H9 (cell line): Measurements from ENCODE around the gene SNX27. TPM values are rescaled to one million over a fixed set of nuclear protein-coding genes. Genes with fewer than 3 reads are reported as not detected.
A peak's percentile ranks its signal among the peaks of the same experiment; 100 is the strongest.

ENCODE experiments used
- DNase-seq: peaks from one replicate; pipeline ENCODE4 v3.0.0-alpha.2; 2017
- H2AFZ ChIP-seq: one replicate; pipeline ENCODE4 v1.6.1; 2013; ENCODE audit warnings: mild to moderate bottlenecking, low read length, control low read depth, moderate library complexity
- H2AK5ac ChIP-seq: 2 replicates; pipeline ENCODE4 v1.6.1; 2013; ENCODE audit warnings: low read length, control low read depth, mixed read lengths; ENCODE audit not compliant: insufficient read length
- H2BK120ac ChIP-seq: one replicate; pipeline ENCODE4 v1.6.1; 2013; ENCODE audit warnings: low read depth, mild to moderate bottlenecking, low read length, control low read depth, inconsistent platforms; ENCODE audit not compliant: poor library complexity, severe bottlenecking
- H2BK12ac ChIP-seq: 2 replicates; pipeline ENCODE4 v1.6.1; 2013; ENCODE audit warnings: low read length, control low read depth, mixed read lengths, low read depth; ENCODE audit not compliant: insufficient read length
- H2BK15ac ChIP-seq: 2 replicates; pipeline ENCODE4 v1.6.1; 2013; ENCODE audit warnings: low read depth, low read length, control low read depth
- H2BK20ac ChIP-seq: one replicate; pipeline ENCODE4 v1.6.1; 2013; ENCODE audit warnings: low read depth, mild to moderate bottlenecking, low read length, control low read depth, inconsistent platforms; ENCODE audit not compliant: poor library complexity, severe bottlenecking
- H2BK5ac ChIP-seq: 2 replicates; pipeline ENCODE4 v1.6.1; 2013; ENCODE audit warnings: low read length, control low read depth, mixed read lengths; ENCODE audit not compliant: insufficient read length
- H3K14ac ChIP-seq: 2 replicates; pipeline ENCODE4 v1.6.1; 2013; ENCODE audit warnings: low read length, control low read depth; ENCODE audit not compliant: insufficient read depth
- H3K18ac ChIP-seq: 2 replicates; pipeline ENCODE4 v1.6.1; 2013; ENCODE audit warnings: low read depth, mild to moderate bottlenecking, mixed read lengths, low read length, control low read depth; ENCODE audit not compliant: insufficient read length
- H3K23ac ChIP-seq: 2 replicates; pipeline ENCODE4 v1.6.1; 2013; ENCODE audit warnings: low read length, control low read depth, mixed read lengths, low read depth; ENCODE audit not compliant: insufficient read length
- H3K23me2 ChIP-seq: 2 replicates; pipeline ENCODE4 v1.6.1; 2013; ENCODE audit warnings: low read depth, mild to moderate bottlenecking, mixed read lengths, low read length, control low read depth; ENCODE audit not compliant: insufficient read length, poor library complexity, severe bottlenecking
- H3K27ac ChIP-seq: 2 replicates; pipeline ENCODE4 v1.5.1; 2013; ENCODE audit warnings: low read length, control low read depth, mixed read lengths, low read depth; ENCODE audit not compliant: insufficient read length
- H3K27me3 ChIP-seq: 2 replicates; pipeline ENCODE4 v1.6.1; 2013; ENCODE audit warnings: low read length, control low read depth, inconsistent platforms; ENCODE audit not compliant: insufficient read depth
- H3K4ac ChIP-seq: 2 replicates; pipeline ENCODE4 v1.6.1; 2013; ENCODE audit warnings: low read depth, mild to moderate bottlenecking, control low read depth, inconsistent platforms, low read length, moderate library complexity
- H3K4me1 ChIP-seq: 2 replicates; pipeline ENCODE4 v1.6.1; 2013; ENCODE audit warnings: low read length, control low read depth, inconsistent platforms; ENCODE audit not compliant: insufficient read depth
- H3K4me2 ChIP-seq: 2 replicates; pipeline ENCODE4 v1.6.1; 2013; ENCODE audit warnings: low read length, control low read depth, mixed read lengths; ENCODE audit not compliant: insufficient read length, insufficient read depth
- H3K56ac ChIP-seq: 2 replicates; pipeline ENCODE4 v1.6.1; 2013; ENCODE audit warnings: low read depth, mild to moderate bottlenecking, mixed read lengths, low read length, control low read depth; ENCODE audit not compliant: insufficient read length
- H3K79me1 ChIP-seq: 2 replicates; pipeline ENCODE4 v1.6.1; 2013; ENCODE audit warnings: low read depth, mild to moderate bottlenecking, moderate library complexity, low read length, control low read depth, inconsistent platforms; ENCODE audit not compliant: insufficient read depth, poor library complexity, severe bottlenecking
- H3K79me2 ChIP-seq: 2 replicates; pipeline ENCODE4 v1.6.1; 2013; ENCODE audit warnings: low read length, control low read depth, inconsistent platforms; ENCODE audit not compliant: insufficient read depth
- H3K9ac ChIP-seq: 2 replicates; pipeline ENCODE4 v1.6.1; 2013; ENCODE audit warnings: low read length, control low read depth, mixed read lengths; ENCODE audit not compliant: insufficient read length; ENCODE audit errors: extremely low read depth
- H3K9me3 ChIP-seq: one replicate; pipeline ENCODE4 v1.6.1; 2013; ENCODE audit warnings: low read depth, low read length, inconsistent platforms; ENCODE audit not compliant: control insufficient read depth
- H3T11ph ChIP-seq: one replicate; pipeline ENCODE4 v1.6.1; 2013; ENCODE audit warnings: mild to moderate bottlenecking, low read length, control low read depth, inconsistent platforms
- H4K20me1 ChIP-seq: one replicate; pipeline ENCODE4 v1.6.1; 2013; ENCODE audit not compliant: control insufficient read depth, insufficient read length, insufficient read depth
- H4K5ac ChIP-seq: 2 replicates; pipeline ENCODE4 v1.6.1; 2013; ENCODE audit warnings: low read depth, mild to moderate bottlenecking, mixed read lengths, low read length, control low read depth; ENCODE audit not compliant: insufficient read length
- H4K8ac ChIP-seq: replicated peaks from 2 replicates; pipeline ENCODE4 v1.6.1; 2013; ENCODE audit warnings: low read length, control low read depth, mixed read lengths, low read depth; ENCODE audit not compliant: insufficient read length
- H4K91ac ChIP-seq: 2 replicates; pipeline ENCODE4 v1.6.1; 2013; ENCODE audit warnings: low read depth, mild to moderate bottlenecking, moderate library complexity, mixed read lengths, low read length, control low read depth; ENCODE audit not compliant: insufficient read length
- H3K27ac Mint-ChIP-seq, 3 experiments: 2 replicates in 2 of 3; 3 replicates in 1 of 3; pipeline ENCODE4 v1.8.0; 2020 to 2021; ENCODE audit warnings: mixed read lengths in 3 of 3, mild to moderate bottlenecking in 1 of 3, moderate library complexity in 1 of 3
- H3K27me3 Mint-ChIP-seq: 2 replicates; pipeline ENCODE4 v1.8.0; 2021; ENCODE audit warnings: low read depth, mild to moderate bottlenecking, moderate library complexity, mixed read lengths
- H3K36me3 Mint-ChIP-seq, 3 experiments: 2 replicates in 2 of 3; 3 replicates in 1 of 3; pipeline ENCODE4 v1.8.0; 2020 to 2021; ENCODE audit warnings: low read depth in 3 of 3, mixed read lengths in 3 of 3; ENCODE audit not compliant: insufficient read depth in 1 of 3
- H3K4me1 Mint-ChIP-seq, 2 experiments: 2 replicates each; pipeline ENCODE4 v1.8.0; 2020; ENCODE audit warnings: mixed read lengths in 2 of 2
- H3K4me3 Mint-ChIP-seq, 2 experiments: 2 replicates in 1 of 2; 3 replicates in 1 of 2; pipeline ENCODE4 v1.8.0; 2020 to 2021; ENCODE audit warnings: mild to moderate bottlenecking in 2 of 2, mixed read lengths in 2 of 2, moderate library complexity in 1 of 2
- H3K9me3 Mint-ChIP-seq, 2 experiments: 2 replicates in 1 of 2; 3 replicates in 1 of 2; pipeline ENCODE4 v1.8.0; 2020; ENCODE audit warnings: mild to moderate bottlenecking in 2 of 2, mixed read lengths in 2 of 2, moderate library complexity in 1 of 2
- CTCF ChIP-seq: fragments of 200-600 bp; sonication (generic); conservative IDR thresholded peaks from 3 replicates; pipeline ENCODE4 v1.8.0; 2021; ENCODE audit warnings: antibody characterized with exemption, mild to moderate bottlenecking
- WGBS: extraction: QIAGEN DNeasy Blood & Tissue Kit; methylation state at CpG from one replicate; pipeline ENCODE4 v1.1.7; 2013; ENCODE audit warnings: missing lambda C conversion rate, low lambda C conversion rate, mixed read lengths; ENCODE audit not compliant: insufficient read length; ENCODE audit errors: extremely low coverage; 5-methylcytosine and 5-hydroxymethylcytosine counted together
- total RNA-seq: library from RNA; stranded (reverse); gene quantifications from 2 replicates; pipeline ENCODE4 v1.2.1, GENCODE V29; 2021

The SNX27 gene
- total RNA-seq, 1 experiment from 2014 or later = 48.9 TPM

GRCh38 chr1:151621351-151621750 lies 9.5 kb downstream of the SNX27 start:
- H4K5ac ChIP-seq = no peak overlapping the region
- peaks cover 6% of the 10 kb centered on the region; the same call in 1 of the 2 replicates for H3K79me2 ChIP-seq
- no peak overlapping the region for H3K18ac ChIP-seq
- no peaks in the 10 kb centered on the region for H4K20me1 ChIP-seq
- H3K27ac ChIP-seq = no peak overlapping the region
- H3K23ac ChIP-seq = no peak overlapping the region
- H2AK5ac ChIP-seq = no peak overlapping the region
- H2BK15ac ChIP-seq = no peak overlapping the region
- Mint-ChIP-seq H3K4me3 (peak overlapping the region in 1 of 2 experiments; percentile 49; a peak in 1 of 5 replicates), H3K36me3 (peaks cover 0 to 5% (median 0%) of the 10 kb centered on the region in 3 experiments; a peak in 2 of 7 replicates), H3K4me1 (peaks cover 18 to 23% of the 10 kb centered on the region in 2 experiments), H3K27ac (peak overlapping the region in 2 of 3 experiments; percentile 27 to 49; a peak in 3 of 7 replicates), H3K9me3 (no peaks in the 10 kb centered on the region), H3K27me3 (no peaks in the 10 kb centered on the region)
- no peak overlapping the region for H2BK5ac ChIP-seq
- WGBS = no CpG with 5 or more reads among the region's 2 CpGs
- no peak for DNase-seq
- no peak overlapping the region for H4K91ac ChIP-seq
- H3K4ac ChIP-seq = no peak overlapping the region
- no peak overlapping the region for H3K14ac ChIP-seq
- H3K23me2 ChIP-seq = no peaks in the 10 kb centered on the region
- no peak overlapping the region for H3T11ph ChIP-seq
- H2BK120ac ChIP-seq = no peak overlapping the region
- H2BK12ac ChIP-seq = no peak overlapping the region
- H2AFZ ChIP-seq = no peak overlapping the region
- no peak overlapping the region for H2BK20ac ChIP-seq
- TF ChIP-seq CTCF = no peak
- peaks cover 4% of the 10 kb centered on the region for H3K79me1 ChIP-seq
- H3K56ac ChIP-seq = no peak overlapping the region
- no peaks in the 10 kb centered on the region for H3K27me3 ChIP-seq
- H3K4me1 ChIP-seq = no peaks in the 10 kb centered on the region; the same call in 1 of the 2 replicates
- H3K4me2 ChIP-seq = no peak overlapping the region
- H3K9me3 ChIP-seq = no peaks in the 10 kb centered on the region
- H3K9ac ChIP-seq = no peak overlapping the region
- no peak overlapping the region for H4K8ac ChIP-seq
